K562 (cell line): ENCODE data around the gene SRL. TPM values are rescaled to one million over a fixed set of nuclear protein-coding genes. Genes with fewer than 3 reads are reported as not detected.

Experiments used
- BHLHE40 ChIP-seq: IDR thresholded peaks from 2 replicates; pipeline ENCODE4 v1.6.1; 2011; ENCODE audit warnings: low read length, improper control_type of control experiment
- FIP1L1 ChIP-seq: fragments of 200-400 bp; formaldehyde crosslinking; IDR thresholded peaks from 2 replicates; pipeline ENCODE4 v1.6.1; 2018; ENCODE audit warnings: mild to moderate bottlenecking, low read depth, low read length; ENCODE audit not compliant: poor library complexity, severe bottlenecking
- IFI16 ChIP-seq: fragments of 250-450 bp; sonication (Bioruptor Pico); IDR thresholded peaks from 2 replicates; pipeline ENCODE4 v2.1.2; 2022; ENCODE audit warnings: mild to moderate bottlenecking, inconsistent platforms
- NFIX ChIP-seq: fragments of 250-450 bp; sonication (Bioruptor Pico); IDR thresholded peaks from 2 replicates; pipeline ENCODE4 v1.4.0; 2020; ENCODE audit warnings: low read depth, mild to moderate bottlenecking, moderate library complexity
- PCBP1 ChIP-seq: fragments of 200-400 bp; formaldehyde crosslinking; IDR thresholded peaks from 2 replicates; pipeline ENCODE4 v1.6.1; 2018; ENCODE audit warnings: mild to moderate bottlenecking, low read depth, low read length; ENCODE audit not compliant: poor library complexity, severe bottlenecking
- POLR2AphosphoS5 ChIP-seq: IDR thresholded peaks from 2 replicates; pipeline ENCODE4 v1.6.1; 2011; ENCODE audit warnings: mild to moderate bottlenecking, low read depth, low read length, moderate library complexity; ENCODE audit not compliant: control insufficient read depth, insufficient read depth
- RAD51 ChIP-seq: fragments of 450-650 bp; IDR thresholded peaks from 2 replicates; pipeline ENCODE4 v1.7.1; 2016; ENCODE audit warnings: low read depth, mild to moderate bottlenecking, borderline replicate concordance
- SMAD1 ChIP-seq: fragments of 150-350 bp; IDR thresholded peaks from 2 replicates; pipeline ENCODE4 v1.6.1; 2014; ENCODE audit warnings: low read length, low read depth; ENCODE audit not compliant: partially characterized antibody
- TBL1XR1 ChIP-seq, 2 experiments: IDR thresholded peaks; 2 replicates each; pipeline ENCODE4 v1.6.1; 2012; ENCODE audit warnings: improper control_type of control experiment in 2 of 2, low read length in 2 of 2, mild to moderate bottlenecking in 1 of 2
- TRIM25 ChIP-seq: fragments of 450-650 bp; IDR thresholded peaks from 2 replicates; pipeline ENCODE4 v1.7.0; 2016; ENCODE audit warnings: borderline replicate concordance
- ZNF24 ChIP-seq: fragments of 450-650 bp; IDR thresholded peaks from 2 replicates; pipeline ENCODE4 v1.6.1; 2016
- ZNF407 ChIP-seq: fragments of 450-650 bp; IDR thresholded peaks from 2 replicates; pipeline ENCODE4 v1.6.1; 2016; ENCODE audit warnings: low read depth
- polyA plus RNA-seq, 8 experiments: library from polyadenylated mRNA; depleted of rRNA in 4 of 8; stranded (reverse) in 5 of 8; unstranded in 3 of 8; fragments of >200 nt; fragmentation: Nextera tagmentation in 2 of 8; fragmentation: Illumina TruSeq in 1 of 8; extraction: Ambion mirVana in 2 of 8; extraction: Trizol in 1 of 8; gene quantifications; 2 replicates each; pipeline versions ENCODE4 v1.2.1 to v1.2.3, GENCODE V29; 2011 to 2014; ENCODE audit warnings: inconsistent platforms in 1 of 8, missing spikeins in 1 of 8
- total RNA-seq, 7 experiments: library from RNA; depleted of rRNA in 6 of 7; stranded (reverse); fragments of >200 nt in 6 of 7; fragmentation: Illumina TruSeq in 2 of 7; extraction: Trizol in 2 of 7; gene quantifications; 2 replicates each; pipeline versions ENCODE4 v1.2.1 to v1.2.3, GENCODE V29; 2011 to 2021; ENCODE audit warnings: low replicate concordance in 1 of 7
- TF ChIP-seq, protein P1 (sequence below): IDR thresholded peaks from 2 replicates; pipeline ENCODE4 v1.6.1; 2014; ENCODE audit warnings: antibody characterized with exemption

SRL gene
- total and polyA plus RNA-seq, 9 of the 15 experiments (the other 6 are each of a cell fraction or from before 2014, with no cell fraction given) = 0.01 TPM; not detected in 8

- TF ChIP-seq ZNF407 = no peak
- TF ChIP-seq, protein P1, sequence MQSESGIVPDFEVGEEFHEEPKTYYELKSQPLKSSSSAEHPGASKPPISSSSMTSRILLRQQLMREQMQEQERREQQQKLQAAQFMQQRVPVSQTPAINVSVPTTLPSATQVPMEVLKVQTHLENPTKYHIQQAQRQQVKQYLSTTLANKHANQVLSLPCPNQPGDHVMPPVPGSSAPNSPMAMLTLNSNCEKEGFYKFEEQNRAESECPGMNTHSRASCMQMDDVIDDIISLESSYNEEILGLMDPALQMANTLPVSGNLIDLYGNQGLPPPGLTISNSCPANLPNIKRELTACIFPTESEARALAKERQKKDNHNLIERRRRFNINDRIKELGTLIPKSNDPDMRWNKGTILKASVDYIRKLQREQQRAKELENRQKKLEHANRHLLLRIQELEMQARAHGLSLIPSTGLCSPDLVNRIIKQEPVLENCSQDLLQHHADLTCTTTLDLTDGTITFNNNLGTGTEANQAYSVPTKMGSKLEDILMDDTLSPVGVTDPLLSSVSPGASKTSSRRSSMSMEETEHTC = no peak
- TF ChIP-seq FIP1L1 = peak; percentile 49
- TF ChIP-seq PCBP1 = no peak
- no peak for TF ChIP-seq RAD51
- no peak for TF ChIP-seq NFIX (CRISPR knock-in tag)
- no peak for TF ChIP-seq TRIM25
- TF ChIP-seq BHLHE40 = no peak
- TF ChIP-seq SMAD1 = no peak
- TF ChIP-seq POLR2AphosphoS5 = peak; percentile 54
- no peak for TF ChIP-seq ZNF24
- TF ChIP-seq IFI16 (CRISPR knock-in tag) = no peak
- no peak for TF ChIP-seq TBL1XR1 (IDR thresholded peaks at IDR 0.05; ENCODE audit: low read length in 2 of 2)
These were observed 58.4 kb downstream of the SRL start (continued) for GRCh38 chr16:4183237-4184037.
